ENCODE results near the gene BSDC1.

Gene BSDC1

GRCh38 chr1:32336591-32336932 lies 57.7 kb downstream of the BSDC1 start:
- no peak for DNase-seq (ENCODE audit: low read depth in 2 of 2)

GRCh38 chr1:32335790-32336590 lies 58.3 kb downstream of the BSDC1 start, which contains the start of gene MARCKSL1:
Gene MARCKSL1 (minus strand): TSS chr1:32336233. CDS start chr1:32336033, 200 bp downstream.
- peak; percentile 83 to 90 for DNase-seq (ENCODE audit: low read depth in 2 of 2)

DNA sequence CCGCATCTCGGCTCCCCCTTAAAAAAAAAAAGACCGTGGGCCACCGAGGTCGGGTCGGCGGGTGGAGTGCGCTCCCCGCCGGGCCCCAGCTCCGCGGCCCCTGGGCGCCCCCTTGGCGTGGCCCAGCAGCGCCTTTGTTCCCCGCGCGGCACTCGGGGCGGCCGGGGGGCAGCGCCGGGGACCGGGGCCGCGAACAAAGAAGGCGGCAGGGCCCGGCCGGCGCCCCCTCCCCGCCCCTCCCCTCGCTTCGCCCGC lies 58.8 kb downstream of the BSDC1 start:
- DNase-seq (ENCODE audit: low read depth in 2 of 2) = no peak

GRCh38 chr1:32334864-32335534 lies 59.2 kb downstream of the BSDC1 start:
- peak; percentile 60 for DNase-seq (ENCODE audit: low read depth in 2 of 2)

- DNase-seq (ENCODE audit: low read depth in 2 of 2) = no peak
Measured at GRCh38 chr1:32334274-32334861, 59.9 kb downstream of the BSDC1 start.

DNA sequence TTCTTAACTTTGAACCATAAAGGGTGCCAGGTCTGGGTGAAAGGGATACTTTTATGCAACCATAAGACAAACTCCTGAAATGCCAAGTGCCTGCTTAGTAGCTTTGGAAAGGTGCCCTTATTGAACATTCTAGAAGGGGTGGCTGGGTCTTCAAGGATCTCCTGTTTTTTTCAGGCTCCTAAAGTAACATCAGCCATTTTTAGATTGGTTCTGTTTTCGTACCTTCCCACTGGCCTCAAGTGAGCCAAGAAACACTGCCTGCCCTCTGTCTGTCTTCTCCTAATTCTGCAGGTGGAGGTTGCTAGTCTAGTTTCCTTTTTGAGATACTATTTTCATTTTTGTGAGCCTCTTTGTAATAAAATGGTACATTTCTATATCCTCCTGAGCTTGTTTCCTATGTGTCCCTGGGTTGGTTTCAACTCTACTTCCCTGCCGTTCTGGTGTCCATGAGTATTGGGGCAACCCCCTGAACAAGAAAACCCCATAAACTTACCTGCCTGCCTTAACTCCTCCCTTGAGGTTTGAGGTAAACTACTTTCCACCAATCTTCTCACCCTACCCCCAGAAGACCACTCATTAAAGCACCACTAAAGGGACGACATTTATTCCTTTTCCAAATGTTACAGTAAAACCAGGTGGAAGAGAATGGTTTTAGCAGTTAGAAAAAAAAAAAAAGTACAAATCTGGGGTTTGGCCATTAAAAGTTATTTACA lies 60.8 kb downstream of the BSDC1 start:
- no peak for DNase-seq (ENCODE audit: low read depth in 2 of 2)

GRCh38 chr1:32332290-32333079 lies 61.8 kb downstream of the BSDC1 start:
- DNase-seq (ENCODE audit: low read depth in 2 of 2) = no peak

- DNase-seq (ENCODE audit: low read depth in 2 of 2) = no peak
Measured at GRCh38 chr1:32331549-32331948, 62.7 kb downstream of the BSDC1 start.

DNA sequence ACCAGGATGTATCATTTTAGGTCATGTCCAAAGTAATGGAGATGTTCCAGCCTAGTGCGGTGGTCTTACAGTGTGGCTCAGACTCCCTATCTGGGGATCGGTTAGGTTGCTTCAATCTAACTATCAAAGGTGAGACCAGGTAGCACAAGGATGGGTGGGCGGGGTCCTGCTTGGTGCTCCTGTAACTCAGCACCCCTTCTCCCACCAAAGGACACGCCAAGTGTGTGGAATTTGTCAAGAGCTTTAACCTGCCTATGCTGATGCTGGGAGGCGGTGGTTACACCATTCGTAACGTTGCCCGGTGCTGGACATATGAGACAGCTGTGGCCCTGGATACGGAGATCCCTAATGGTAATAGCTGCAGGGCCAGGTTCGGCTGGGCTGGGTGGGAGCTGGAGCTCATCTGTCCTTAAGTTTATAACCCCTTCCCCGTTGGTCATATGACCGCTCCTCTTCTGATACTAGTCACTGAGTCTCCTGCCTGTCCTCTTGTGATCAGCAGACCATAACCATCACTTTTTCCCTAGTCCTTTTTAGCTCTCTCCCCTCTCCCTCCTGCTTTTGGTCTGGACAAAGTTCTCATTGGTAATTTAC lies 63.6 kb downstream of the BSDC1 start:
- DNase-seq (ENCODE audit: low read depth in 2 of 2) = no peak

- no peak for DNase-seq (ENCODE audit: low read depth in 2 of 2)
Measured at GRCh38 chr1:32329931-32330466, 64.2 kb downstream of the BSDC1 start.

DNA sequence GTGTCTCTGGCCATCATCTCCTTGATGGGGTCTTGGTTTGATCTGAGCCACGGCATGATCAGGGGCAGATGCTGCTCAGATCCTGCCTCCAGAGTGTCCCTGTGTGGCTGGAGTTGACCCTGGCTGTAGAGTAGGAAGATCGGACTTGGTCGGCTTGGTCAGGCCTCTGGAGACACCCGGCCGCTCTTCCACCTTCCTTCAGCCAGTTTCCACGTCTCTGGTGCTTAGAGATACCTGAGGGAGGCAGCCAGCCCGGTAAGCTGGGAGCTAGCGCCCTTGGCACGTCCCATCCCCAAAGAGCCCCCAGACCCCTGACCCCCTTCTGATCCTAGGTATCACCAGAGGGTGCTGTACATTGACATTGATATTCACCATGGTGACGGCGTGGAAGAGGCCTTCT lies 67.0 kb downstream of the BSDC1 start:
- DNase-seq (ENCODE audit: low read depth in 2 of 2) = no peak

DNA sequence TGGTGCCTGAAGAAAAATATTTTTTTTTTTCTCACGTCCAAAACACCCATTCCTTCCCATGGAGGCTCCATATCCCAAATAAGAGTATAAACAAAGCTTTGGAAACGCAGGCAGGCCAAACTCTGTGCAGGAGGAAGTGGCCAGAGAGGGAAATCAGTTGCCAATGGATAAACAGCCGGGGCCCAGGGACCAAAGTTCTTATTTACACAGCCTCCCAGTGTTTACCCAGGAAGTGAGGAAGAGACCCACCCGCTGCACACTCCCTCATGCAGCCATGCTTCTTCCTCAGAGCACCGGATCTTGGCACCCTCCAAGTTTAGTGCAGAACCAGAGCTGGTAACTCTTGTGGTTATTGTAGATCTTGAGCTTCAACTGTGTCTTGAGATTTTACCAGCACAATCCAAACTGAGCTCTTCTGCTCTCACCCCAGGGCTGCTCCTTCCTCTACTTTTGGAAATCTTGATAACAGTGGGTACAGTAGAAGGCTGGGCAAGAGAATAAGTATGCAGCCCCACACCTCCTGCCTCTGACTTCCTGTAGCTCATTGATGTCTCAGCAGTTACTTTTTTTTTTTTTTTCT lies 72.4 kb downstream of the BSDC1 start:
- no peak for DNase-seq (ENCODE audit: low read depth in 2 of 2)

DNA sequence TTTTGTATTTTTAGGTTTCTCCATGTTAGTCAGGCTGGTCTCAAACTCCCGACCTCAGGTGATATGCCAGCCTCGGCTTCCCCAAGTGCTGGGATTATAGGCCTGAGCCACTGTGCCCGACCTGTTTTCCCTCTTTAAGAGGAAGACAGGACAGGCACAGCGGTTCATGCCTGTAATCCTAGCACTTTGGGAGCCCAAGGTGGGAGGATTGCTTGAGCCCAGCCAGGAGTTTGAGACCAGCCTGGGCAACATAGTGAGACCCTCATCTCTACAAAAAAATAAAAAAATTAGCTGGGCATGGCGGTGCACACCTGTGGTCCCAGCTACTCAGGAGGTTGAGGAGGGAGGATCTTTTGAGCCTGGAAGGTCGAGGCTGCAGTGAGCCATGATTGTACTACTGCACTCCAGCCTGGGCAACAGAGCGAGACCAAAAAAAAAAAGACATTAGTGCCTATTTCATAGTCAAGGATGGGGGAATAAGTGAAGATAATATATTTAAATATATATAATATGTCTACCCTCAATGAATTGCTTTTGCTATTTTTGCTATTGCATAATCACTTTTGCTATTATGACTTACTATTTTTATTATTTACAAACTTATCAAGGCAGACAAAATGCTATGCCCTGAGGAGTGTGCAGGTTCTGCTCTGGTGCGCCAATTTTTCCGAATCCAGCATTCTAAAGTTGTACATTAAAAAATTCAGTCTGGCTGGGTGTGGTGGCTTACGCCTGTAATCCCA lies 75.9 kb downstream of the BSDC1 start:
- no peak for DNase-seq (ENCODE audit: low read depth in 2 of 2)

DNA sequence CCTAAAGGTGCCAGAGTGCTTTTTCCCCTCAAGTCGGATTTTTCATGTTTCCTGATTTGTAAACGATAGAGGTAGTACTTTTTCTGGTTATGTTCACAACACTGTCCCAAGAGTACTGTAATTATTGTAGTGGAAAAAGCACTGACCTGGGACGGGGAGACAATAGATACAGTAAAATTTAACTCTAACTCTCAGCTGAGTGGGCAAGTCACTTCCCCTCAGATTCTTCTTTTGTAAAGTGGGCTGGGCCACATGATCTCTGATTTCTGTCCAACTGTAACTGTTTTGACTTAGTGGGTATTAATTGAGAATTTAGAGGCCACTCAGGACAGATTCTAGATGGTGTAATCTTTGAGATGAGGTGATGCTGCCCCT lies 77.4 kb downstream of the BSDC1 start:
- DNase-seq (ENCODE audit: low read depth in 2 of 2) = no peak

Measured in stimulated activated CD4-positive, alpha-beta T cell treated with anti-CD3 and anti-CD28 coated beads, Interleukin-1b, Interleukin-23, amount 100 ng/mL, for 4 hours (primary cell).